ENCODE data around the gene AP1S1.
"Not testable (repeated sequence)": the region's sequence is repeated elsewhere in the genome, so short reads cannot be mapped to it uniquely, and the experiment has no call there.

The AP1S1 gene

DNA sequence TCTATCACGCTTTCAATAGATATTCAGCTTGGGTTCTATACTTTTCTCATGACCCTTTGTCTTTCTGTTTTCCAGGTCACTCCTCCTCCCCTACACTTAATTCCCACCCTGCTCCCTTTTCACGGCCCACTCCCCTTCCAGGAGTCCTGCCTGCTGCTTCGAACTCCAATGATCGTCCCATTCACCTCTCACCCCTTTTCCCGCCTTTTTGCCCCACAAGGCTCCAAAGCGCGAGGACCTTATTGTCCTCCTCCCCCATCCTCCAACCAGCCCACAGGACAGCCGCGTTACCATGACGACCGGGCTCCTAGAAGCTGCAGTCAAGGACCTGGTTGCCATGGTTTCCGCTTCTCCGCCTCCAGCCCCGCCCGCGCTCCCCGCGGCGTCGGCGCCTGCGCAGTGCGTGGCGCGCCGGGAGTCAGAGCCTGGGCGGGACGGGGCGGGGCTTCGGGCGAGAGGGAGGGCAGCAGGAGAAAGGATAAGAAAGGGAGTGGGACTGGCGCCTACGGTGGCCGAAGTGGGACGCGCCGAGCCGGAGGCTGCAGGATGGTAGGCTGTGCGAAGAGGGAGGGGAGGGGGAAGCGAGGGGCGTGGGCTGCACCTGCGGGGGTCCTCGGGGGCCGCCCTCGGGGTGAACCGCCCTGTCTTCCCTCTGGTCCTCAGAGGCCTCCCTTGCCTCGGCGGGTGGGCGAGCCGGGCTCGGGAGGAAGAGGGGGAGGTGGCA lies at the start of gene AP1S1:
AP1S1 (plus strand) TSS at position 508 of the 724 bp plus-strand sequence; CDS start at position 547, 39 bp downstream.
- DNase-seq (ENCODE audit: low spot score): peak; percentile 99
- POLR2A ChIA-PET (ENCODE audit: low non-redundant PET): interaction anchor here (0.6 to 0.9 kb wide), 2 partner anchors 10 to 90 kb away, joined by 3 to 4 read pairs; no protein-coding TSS in a partner anchor
- peak within 1 kb of the TSS; percentile 87 for H3K27ac ChIP-seq
- CTCF ChIA-PET: interaction anchor here (0.8 kb wide), 1 partner anchor 10 kb away, joined by 3 read pairs; no protein-coding TSS in a partner anchor
- TF ChIP-seq, protein P1, sequence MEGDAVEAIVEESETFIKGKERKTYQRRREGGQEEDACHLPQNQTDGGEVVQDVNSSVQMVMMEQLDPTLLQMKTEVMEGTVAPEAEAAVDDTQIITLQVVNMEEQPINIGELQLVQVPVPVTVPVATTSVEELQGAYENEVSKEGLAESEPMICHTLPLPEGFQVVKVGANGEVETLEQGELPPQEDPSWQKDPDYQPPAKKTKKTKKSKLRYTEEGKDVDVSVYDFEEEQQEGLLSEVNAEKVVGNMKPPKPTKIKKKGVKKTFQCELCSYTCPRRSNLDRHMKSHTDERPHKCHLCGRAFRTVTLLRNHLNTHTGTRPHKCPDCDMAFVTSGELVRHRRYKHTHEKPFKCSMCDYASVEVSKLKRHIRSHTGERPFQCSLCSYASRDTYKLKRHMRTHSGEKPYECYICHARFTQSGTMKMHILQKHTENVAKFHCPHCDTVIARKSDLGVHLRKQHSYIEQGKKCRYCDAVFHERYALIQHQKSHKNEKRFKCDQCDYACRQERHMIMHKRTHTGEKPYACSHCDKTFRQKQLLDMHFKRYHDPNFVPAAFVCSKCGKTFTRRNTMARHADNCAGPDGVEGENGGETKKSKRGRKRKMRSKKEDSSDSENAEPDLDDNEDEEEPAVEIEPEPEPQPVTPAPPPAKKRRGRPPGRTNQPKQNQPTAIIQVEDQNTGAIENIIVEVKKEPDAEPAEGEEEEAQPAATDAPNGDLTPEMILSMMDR (conservative IDR thresholded peaks at IDR 0.05; ENCODE audit: low read depth): no peak

DNA sequence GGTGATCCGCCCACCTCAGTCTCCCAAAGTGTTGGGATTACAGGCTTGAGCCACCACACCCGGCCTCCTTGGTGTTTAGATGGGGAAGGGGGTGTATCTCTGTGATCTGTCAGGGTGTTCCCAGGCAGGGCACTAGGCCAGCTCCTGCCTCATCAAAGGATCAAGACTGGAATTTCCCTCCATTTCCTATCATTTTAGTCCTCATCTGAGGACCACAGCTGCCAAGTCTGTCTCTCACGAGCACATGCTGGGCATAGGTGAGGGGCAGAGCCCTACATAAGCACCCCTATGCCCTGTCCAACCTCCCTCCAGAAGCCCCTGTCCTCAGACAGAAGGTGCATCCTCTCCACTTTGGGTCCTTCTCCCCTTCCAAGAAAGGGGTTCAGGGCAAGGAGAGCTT lies 49.5 kb upstream of the AP1S1 start:
- ChIA-PET CTCF (interaction anchor here (0.6 kb wide), 1 partner anchor 20 kb away, joined by 3 read pairs; no protein-coding TSS in a partner anchor), POLR2A (ENCODE audit: low non-redundant PET) (no interaction called here)
- TF ChIP-seq, protein P1 (conservative IDR thresholded peaks at IDR 0.05; ENCODE audit: low read depth): no peak
- H3K27ac ChIP-seq: peak overlapping the region; percentile 51
- no peak for DNase-seq (ENCODE audit: low spot score)

DNA sequence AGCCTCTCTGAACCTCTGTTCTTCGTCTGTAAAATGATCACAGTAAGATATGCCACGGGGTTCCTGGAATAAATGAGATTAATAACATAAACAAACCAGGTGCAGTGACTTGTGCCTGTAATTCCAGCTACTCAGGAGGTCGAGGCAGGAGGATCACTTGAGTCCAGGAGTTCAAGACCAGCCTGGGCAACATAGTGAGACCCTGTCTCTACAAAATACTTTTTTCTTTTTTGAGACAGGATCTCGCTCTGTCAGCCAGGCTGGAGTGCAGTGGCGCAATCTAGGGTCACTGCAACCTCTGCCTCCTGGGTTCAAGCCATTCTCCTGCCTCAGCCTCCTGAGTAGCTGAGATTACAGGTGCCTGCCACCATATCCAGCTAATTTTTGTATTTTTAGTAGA lies 49.0 kb upstream of the AP1S1 start:
- POLR2A ChIA-PET (ENCODE audit: low non-redundant PET); DNase-seq (ENCODE audit: low spot score): not testable (repeated sequence)
- H3K27ac ChIP-seq: peak overlapping the region; percentile 51
- CTCF ChIA-PET: interaction anchor here (0.6 kb wide), 1 partner anchor 20 kb away, joined by 3 read pairs; no protein-coding TSS in a partner anchor

DNA sequence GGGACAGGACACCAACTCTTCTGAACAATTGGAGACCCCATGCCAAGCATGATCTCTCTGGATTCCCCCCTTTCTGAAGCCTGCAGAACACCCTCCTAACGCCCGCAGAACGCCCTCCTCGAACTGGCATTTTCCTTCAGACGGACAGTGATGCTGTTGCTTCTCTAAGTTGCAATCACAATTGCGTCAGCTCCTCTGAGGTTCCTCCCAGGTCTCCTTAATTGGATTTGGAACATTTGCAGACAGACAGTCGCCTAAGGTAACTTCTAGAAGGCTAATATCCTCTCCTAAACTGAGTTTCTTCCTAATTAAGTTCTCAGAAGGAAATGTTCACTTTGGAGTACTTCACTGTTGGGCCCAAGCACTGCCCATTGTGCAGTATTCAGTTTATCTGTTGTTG lies 47.9 kb upstream of the AP1S1 start:
- no peak overlapping the region for H3K27ac ChIP-seq
- TF ChIP-seq, protein P1 (conservative IDR thresholded peaks at IDR 0.05; ENCODE audit: low read depth): no peak
- POLR2A ChIA-PET (ENCODE audit: low non-redundant PET): no interaction called here
- DNase-seq (ENCODE audit: low spot score): no peak
- CTCF ChIA-PET: no interaction called here

DNA sequence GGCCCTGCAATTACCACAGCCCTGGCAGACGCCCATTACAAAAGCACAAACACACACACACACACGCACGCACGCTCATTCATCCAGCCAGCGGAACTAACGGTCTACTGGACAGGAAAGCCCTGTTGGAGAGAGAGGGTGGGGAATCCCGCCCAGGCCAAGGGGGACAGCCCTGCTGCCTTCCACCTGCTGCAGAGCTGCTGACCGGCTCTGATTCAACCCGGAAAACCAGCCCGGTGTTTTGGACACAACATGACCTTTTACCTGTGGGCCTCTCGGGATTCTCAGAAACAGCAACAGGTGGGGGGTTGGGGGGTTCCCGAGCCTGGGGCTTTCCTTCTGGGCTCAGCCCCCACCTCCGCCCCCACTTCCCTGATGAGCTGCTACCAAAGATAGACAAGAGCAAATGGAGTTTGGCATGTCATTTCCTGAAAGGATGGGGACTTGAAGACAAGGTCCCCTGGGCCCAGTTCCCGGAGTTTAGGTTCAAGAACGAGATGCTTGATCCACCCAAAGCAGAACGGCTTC lies 45.9 kb upstream of the AP1S1 start:
- peak overlapping the region; percentile 88 for H3K27ac ChIP-seq
- TF ChIP-seq, protein P1 (conservative IDR thresholded peaks at IDR 0.05; ENCODE audit: low read depth): no peak
- CTCF ChIA-PET: no interaction called here
- DNase-seq (ENCODE audit: low spot score): no peak
- POLR2A ChIA-PET (ENCODE audit: low non-redundant PET): interaction anchor here (0.5 to 1.0 kb wide), 3 partner anchors 10 to 74 kb away, joined by 3 to 7 read pairs (median 4); partner anchors contain the start of gene SERPINE1

DNA sequence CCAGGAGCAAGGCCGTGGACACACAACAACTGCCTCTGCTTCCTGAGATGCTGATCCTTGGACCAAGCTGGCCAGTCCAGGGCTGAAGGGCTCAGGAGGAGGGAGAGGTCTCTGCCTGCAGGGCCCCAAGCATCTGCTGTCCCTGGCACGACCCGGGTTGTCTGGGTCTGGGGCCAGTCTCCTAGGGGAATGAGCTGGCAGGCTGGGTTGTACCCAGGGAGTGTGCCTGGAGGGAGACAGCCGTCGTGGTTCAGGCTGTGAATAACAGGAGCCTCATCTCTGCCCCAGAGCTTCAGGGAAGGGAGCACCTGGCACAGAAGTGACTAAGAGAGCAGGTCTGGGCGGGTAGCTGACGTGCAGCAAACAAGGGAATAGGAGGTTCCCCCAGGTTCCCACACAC lies 45.3 kb upstream of the AP1S1 start:
- ChIA-PET POLR2A (ENCODE audit: low non-redundant PET) (interaction anchor here (0.6 to 1.0 kb wide), 2 partner anchors 17 to 74 kb away, joined by 3 to 4 read pairs; partner anchors contain the start of gene SERPINE1), CTCF (no interaction called here)
- TF ChIP-seq, protein P1 (conservative IDR thresholded peaks at IDR 0.05; ENCODE audit: low read depth): no peak
- DNase-seq (ENCODE audit: low spot score): peak; percentile 96
- H3K27ac ChIP-seq: peak overlapping the region; percentile 88
